Measurements from ENCODE around the gene THOP1.

Gene THOP1

DNA sequence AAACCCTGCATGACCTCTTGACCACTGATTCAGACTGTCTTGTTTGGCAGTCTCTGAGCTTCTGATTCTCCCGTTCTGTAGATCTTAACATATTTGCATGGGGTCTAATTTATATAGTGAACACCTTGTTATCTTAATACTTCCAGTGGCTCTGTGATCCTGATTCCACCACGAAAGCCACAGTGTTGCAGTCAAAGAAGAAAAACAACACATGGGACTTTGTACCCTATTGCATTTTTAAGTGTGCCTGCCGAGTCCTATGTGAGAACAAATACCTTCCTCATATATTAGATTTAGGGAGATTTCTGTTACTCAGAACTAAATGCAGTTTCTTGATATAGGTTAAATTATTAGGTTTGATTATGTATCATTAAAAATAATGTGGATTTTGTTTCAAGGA lies 69.5 kb downstream of the THOP1 start:
- no peak for DNase-seq (ENCODE audit: low read depth)

DNA sequence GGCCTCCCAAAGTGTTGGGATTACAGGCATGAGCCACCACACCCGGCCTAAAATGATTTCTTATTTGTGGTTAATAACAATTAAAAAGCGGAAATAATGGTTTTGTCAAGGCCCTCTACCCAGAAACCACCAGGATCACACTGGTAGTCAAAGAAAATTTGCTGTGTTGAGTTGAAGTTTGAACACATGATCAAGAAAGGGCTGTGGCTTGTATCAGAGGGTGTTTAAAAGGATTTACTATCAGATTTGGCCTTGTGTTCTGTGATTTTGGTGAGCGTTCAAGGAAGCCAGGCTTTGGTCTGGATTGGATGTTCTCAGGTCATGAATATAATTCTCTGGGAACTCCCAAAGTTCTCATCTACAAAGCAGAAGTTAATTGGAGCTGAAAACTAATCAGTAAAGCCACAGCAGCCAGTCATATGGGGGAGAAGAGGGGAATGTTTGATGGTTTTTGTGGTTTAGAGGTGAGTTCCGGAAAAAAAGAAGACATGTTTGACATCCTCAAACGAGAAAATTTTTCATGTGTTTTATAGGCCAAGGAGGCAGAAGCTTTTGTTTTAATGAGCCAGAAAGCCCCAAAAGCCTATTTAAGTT lies 71.3 kb downstream of the THOP1 start:
- no peak for DNase-seq (ENCODE audit: low read depth)

DNA sequence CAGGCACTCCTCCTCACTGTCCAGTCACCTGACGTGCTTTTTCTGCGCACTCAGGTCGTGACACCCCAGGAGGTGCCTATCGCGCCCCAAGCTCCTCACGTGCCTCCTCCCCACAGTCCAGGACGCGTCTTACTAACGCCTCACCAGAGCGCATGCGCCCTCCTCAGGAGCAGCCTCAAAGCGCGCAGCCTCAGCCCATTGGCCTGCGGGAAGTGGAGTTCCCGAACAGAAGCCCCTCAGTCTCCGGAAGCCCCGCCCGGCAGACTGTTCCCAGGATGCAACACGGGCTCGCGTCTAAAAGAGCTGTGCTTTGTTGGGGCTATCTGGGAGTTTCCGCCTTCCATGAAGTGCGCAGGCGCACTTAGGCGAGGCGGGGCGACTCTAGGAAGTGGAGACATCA lies 73.6 kb downstream of the THOP1 start:
- no peak for DNase-seq (ENCODE audit: low read depth)

DNA sequence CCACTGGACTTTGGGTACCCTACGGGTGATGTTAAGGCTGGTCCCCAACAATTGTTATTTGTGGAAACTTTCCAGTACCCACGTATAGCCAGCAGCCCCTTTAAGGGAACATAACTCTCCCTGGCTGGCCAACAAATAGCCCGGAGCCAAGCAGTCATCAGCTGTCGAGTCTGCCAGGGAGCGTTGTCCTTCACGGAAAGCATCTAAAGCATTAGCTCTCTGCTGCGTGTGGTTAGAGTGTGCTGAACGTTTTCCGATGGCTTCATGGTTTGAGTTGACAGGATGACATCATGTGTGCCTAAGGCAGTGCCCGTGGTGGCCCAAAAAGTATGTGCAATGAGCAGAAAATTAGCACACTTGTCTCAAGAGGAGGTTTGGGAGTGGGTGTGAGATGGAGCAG lies 78.5 kb downstream of the THOP1 start:
- no peak for DNase-seq (ENCODE audit: low read depth)
